Omental fat pad (tissue), 4 donors: ENCODE results near the gene RABGGTB. TPM values are rescaled to one million over a fixed set of nuclear protein-coding genes. Genes with fewer than 3 reads are reported as not detected.
"Not testable (repeated sequence)": the region's sequence is repeated elsewhere in the genome, so short reads cannot be mapped to it uniquely, and the experiment has no call there.

Experiments
- ATAC-seq: fragments of 150-250 bp; one replicate; pipeline ENCODE4 v1.9.1; 2016; ENCODE audit warnings: mild to moderate bottlenecking, moderate library complexity; ENCODE audit not compliant: low FRiP score
- DNase-seq: peaks from one replicate; pipeline ENCODE4 v3.0.0-alpha.2; 2019; ENCODE audit warnings: low spot score
- total RNA-seq, 4 donors: library from RNA; depleted of rRNA; stranded (reverse); fragments of >200 nt; gene quantifications; one replicate each; pipeline ENCODE4 v1.1.0, GENCODE V29; 2016
- TF ChIP-seq, protein P1 (sequence below), 3 donors: fragments of 450-650 bp; IDR thresholded peaks; one replicate each; pipeline ENCODE4 v1.5.1; 2016 to 2017; ENCODE audit warnings: antibody characterized with exemption in 3 of 3, mild to moderate bottlenecking in 3 of 3, moderate library complexity in 2 of 3

Gene RABGGTB
- total RNA-seq: 100 to 1,000 TPM in 1 of 4 donors, 10 to 100 TPM in 3; 63.1 to 155 (median 70.2) TPM

DNA sequence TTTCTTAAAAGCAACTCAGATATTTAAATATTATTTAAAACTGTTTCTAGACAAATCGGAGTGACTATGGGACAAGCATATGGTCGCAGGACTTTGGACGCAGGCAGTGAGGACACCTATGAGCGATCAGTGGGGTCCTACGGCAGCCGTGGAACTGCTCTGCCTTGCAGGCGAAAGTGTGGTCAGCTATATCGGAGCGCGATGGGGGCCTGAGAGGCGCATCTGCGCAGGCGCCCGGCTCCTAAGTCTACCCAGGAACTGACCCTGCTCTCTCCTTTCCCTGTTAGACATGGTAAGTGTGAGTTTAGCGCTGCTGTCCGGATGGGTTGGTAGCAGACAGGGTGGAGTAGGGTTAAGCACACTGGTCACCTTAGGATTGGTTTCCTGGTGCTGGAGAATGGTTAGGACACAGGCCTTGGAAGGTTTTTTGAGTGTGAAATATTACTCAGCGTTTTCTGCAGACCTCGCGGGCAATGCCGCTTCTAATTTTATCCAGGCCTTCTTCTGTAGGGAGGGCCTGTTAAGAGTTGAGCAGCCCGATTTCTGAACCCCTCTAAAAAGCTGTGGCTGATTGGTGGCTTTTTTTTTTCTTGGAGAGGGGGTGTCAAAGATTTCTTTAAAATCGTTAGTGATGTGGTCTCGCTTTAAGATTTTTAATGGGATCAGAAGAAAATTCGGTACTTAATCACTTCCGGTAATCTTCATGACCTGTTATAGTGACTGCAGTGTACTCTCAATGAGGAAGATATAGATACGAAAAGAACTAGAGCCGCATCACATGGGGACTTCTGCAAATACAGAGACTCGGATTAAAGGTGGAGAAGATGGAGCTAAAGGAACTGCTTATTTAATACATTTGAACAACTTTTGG, at the start of gene RABGGTB:
Gene RABGGTB (plus strand): TSS at position 274 of the 871 bp plus-strand sequence. CDS start 16 bp downstream, at position 290.
- TF ChIP-seq, protein P1, sequence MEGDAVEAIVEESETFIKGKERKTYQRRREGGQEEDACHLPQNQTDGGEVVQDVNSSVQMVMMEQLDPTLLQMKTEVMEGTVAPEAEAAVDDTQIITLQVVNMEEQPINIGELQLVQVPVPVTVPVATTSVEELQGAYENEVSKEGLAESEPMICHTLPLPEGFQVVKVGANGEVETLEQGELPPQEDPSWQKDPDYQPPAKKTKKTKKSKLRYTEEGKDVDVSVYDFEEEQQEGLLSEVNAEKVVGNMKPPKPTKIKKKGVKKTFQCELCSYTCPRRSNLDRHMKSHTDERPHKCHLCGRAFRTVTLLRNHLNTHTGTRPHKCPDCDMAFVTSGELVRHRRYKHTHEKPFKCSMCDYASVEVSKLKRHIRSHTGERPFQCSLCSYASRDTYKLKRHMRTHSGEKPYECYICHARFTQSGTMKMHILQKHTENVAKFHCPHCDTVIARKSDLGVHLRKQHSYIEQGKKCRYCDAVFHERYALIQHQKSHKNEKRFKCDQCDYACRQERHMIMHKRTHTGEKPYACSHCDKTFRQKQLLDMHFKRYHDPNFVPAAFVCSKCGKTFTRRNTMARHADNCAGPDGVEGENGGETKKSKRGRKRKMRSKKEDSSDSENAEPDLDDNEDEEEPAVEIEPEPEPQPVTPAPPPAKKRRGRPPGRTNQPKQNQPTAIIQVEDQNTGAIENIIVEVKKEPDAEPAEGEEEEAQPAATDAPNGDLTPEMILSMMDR (IDR thresholded peaks at IDR 0.05): no peak
- ATAC-seq (peak; percentile 100), DNase-seq (peak; percentile 74)

DNA sequence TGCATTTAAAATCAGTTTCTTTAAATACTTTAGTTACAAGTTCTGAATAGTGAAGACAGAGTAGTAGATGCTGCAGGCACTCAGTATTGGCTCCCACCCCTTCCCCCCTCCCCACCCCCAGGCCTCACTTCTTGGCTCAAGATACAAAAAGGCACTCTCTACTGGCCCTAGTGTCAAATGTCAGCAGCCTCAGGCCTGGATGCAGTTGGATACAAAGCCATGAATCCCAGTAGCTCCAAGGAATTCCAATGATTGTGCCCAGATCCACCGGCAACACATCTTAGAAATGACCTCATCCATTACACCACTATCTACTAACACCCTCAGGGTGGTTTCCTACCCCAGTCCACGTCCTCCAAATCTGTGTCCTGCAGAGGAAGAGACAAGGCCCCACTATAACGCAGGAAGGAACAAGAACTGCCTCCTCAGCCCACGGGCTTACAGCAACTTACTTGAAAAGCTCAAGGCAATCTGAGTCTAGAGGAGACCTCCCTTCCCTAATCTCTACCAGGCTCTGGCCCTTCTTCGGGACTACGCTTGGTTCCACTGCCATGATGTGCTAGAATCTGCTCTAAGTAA, 43.9 kb upstream of the RABGGTB start:
- TF ChIP-seq, protein P1 (IDR thresholded peaks at IDR 0.05): no peak
- DNase-seq: no peak
- no peak for ATAC-seq

DNA sequence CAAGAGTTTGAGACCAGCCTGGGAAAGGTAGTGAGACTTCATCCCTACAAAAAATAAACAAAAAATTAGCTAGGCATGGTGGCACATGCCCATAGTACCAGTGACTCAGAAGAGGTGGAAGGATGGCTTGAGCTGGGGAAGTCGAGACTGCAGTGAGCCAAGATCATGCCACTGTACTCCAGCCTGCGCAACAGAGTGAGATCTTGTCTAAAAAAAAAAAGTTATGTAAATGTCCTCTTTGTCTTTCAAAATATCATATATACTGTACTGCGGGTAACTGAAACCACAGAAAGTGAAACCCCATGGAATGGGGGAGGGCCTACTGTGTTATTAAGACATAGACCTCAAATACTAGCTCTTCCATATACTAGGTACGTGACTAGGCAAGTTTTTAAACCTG, 40.8 kb upstream of the RABGGTB start:
- TF ChIP-seq, protein P1 (IDR thresholded peaks at IDR 0.05): no peak
- ATAC-seq (no peak), DNase-seq (no peak)

DNA sequence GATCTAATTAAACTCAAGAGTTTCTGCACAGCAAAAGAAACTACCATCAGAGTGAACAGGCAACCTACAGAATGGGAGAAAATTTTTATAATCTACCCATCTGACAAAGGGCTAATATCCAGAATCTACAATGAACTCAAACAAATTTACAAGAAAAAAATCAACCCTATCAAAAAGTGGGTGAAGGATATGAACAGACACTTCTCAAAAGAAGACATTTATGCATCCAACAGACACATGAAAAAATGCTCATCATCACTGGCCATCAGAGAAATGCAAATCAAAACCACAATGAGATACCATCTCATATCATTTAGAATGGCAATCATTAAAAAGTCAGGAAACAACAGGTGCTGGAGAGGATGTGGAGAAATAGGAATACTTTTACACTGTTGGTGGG, 28.8 kb upstream of the RABGGTB start:
- not testable (repeated sequence) for ATAC-seq, DNase-seq

DNA sequence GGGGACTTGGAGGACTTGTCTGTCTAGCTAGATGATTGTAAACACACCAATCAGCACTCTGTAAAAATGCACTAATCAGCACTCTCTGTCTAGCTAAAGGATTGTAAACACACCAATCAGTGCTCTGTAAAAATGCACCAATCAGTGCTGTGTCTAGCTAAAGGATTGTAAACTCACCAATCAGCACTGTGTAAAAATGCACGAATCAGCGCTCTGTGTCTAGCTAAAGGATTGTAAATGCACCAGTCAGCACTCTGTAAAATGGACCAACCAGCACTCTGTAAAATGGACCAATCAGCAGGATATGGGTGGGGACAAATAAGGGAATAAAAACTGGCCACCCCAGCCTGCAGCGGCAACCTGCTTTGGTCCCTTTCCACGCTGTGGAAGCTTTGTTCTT, 27.5 kb upstream of the RABGGTB start:
- not testable (repeated sequence) for ATAC-seq, DNase-seq

DNA sequence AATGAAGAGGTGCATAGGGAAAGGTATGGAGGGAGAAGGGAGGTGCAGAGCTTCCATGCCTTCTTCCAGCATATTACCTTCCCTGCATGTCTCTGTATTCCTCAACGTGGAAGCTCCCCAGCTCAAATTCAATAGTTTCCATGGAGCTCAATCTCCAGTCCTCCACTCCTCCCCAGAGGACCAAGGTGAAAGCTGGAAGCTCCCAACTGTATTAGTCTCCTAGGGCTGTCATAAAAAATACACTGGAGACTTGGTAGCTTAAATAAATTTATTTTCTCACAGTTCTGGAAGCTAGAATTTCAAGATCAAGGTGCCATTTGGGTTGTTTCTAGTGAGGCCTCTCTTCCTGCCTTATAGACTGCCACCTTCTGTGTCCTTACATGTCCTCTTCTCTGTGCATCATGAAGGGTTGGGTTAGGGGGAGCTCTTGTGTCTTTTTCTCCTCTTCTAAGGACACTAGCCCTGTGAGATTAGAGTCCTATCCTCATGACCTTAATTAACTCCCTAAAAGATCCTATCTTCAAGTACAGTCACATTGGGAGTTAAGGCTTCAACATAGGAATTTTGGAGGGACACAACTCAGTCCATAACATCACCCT, 21.9 kb upstream of the RABGGTB start:
- DNase-seq (no peak), ATAC-seq (no peak)
- TF ChIP-seq, protein P1 (IDR thresholded peaks at IDR 0.05): no peak

DNA sequence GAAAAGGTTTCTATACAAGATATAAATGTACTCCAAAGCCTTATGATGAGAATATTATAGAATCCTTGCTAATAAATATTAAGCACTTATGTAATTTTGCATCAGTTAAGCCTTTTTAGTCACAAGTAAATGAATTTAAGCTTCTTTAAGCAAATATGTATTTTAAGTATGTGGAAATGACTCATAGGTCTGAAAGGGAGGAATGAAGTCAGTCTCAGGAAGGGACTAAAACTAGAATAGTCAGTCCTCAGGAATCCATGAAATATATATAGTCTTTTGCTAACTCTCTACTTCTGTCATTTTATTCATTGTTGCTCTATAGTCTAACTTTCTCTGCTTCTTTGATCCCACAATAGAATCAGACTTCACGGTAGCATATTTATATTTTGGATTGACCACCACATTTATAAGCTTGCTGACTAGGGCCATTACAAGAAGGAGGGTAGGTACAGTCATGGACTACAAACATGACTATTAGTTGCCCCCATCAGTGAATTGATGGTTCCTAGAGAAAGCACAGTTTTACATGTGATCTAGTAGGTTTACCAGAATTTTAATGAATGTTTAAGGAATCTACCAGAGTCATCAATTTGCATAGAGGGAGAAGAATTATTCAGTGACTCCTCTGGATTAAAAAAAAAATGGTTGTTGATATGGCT, 20.2 kb upstream of the RABGGTB start:
- TF ChIP-seq, protein P1 (IDR thresholded peaks at IDR 0.05): no peak
- DNase-seq (no peak), ATAC-seq (no peak)
